GM12891 (cell line): ENCODE data around the gene TIGD6.
"Not testable (repeated sequence)": the region's sequence is repeated elsewhere in the genome, so short reads cannot be mapped to it uniquely, and the experiment has no call there.

Experiments
- DNase-seq: peaks from one replicate; pipeline ENCODE4 v3.0.0; 2011; ENCODE audit warnings: low spot score; ENCODE audit not compliant: insufficient read length
- FAIRE-seq: peaks from 2 replicates; lab custom pipeline; 2011; peaks lifted over from hg19 to GRCh38; lab: Jason Lieb, UNC
- PAX5 ChIP-seq: IDR thresholded peaks from 2 replicates; pipeline ENCODE4 v1.6.1; 2011; ENCODE audit warnings: low read length, moderate library complexity, mild to moderate bottlenecking; ENCODE audit not compliant: insufficient read depth, severe bottlenecking
- POLR2A ChIP-seq: IDR thresholded peaks from 2 replicates; pipeline ENCODE4 v1.6.1; 2011; ENCODE audit warnings: low read depth, low read length, control low read depth
- POLR2AphosphoS5 ChIP-seq: IDR thresholded peaks from 2 replicates; pipeline ENCODE4 v1.6.1; 2011; ENCODE audit warnings: low read depth, low read length, control low read depth
- POU2F2 ChIP-seq: IDR thresholded peaks from 2 replicates; pipeline ENCODE4 v1.6.1; 2011; ENCODE audit warnings: low read depth, mild to moderate bottlenecking, control low read depth, low read length, moderate library complexity
- SPI1 ChIP-seq: IDR thresholded peaks from 2 replicates; pipeline ENCODE4 v1.6.1; 2011; ENCODE audit warnings: low read depth, low read length, control low read depth
- TAF1 ChIP-seq: IDR thresholded peaks from 2 replicates; pipeline ENCODE4 v1.6.1; 2011; ENCODE audit warnings: low read depth, low read length, control low read depth

The TIGD6 gene

GRCh38 chr5:150035139-150035895, 34.9 kb upstream of the TIGD6 start:
- no peak for TF ChIP-seq PAX5
- peak; percentile 97 for TF ChIP-seq SPI1
- no peak for TF ChIP-seq POLR2AphosphoS5
- TF ChIP-seq TAF1, result no peak
- no peak for TF ChIP-seq POLR2A
- 0 out of 2 replicates have a peak, but pooled peaks have one; percentile 29 for TF ChIP-seq POU2F2
- peak; percentile 92 for FAIRE-seq
- DNase-seq, result no peak

DNA sequence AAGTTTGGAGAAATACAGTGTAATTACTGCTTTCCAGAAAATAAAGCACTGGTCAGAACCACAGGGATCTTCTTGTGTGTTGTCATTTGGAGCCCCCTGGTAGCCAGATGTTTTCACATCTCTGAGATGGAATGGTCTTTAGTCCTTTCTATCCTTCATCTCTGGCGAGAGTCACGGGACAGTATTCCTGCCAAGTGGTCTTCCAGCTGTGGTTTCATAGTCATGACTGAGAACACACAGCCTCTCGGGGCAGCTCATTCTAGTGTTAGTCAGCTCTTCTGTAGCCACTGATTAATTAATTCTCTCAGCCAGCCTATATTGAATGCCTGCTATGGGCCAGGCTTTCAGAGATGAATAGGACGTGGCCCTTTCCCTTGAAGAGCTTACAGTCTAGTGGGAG, 34.2 kb upstream of the TIGD6 start:
- no peak for FAIRE-seq
- no peak for TF ChIP-seq TAF1
- TF ChIP-seq PAX5, result no peak
- TF ChIP-seq POU2F2, result no peak
- no peak for TF ChIP-seq POLR2AphosphoS5
- no peak for TF ChIP-seq SPI1
- TF ChIP-seq POLR2A, result no peak
- no peak for DNase-seq

DNA sequence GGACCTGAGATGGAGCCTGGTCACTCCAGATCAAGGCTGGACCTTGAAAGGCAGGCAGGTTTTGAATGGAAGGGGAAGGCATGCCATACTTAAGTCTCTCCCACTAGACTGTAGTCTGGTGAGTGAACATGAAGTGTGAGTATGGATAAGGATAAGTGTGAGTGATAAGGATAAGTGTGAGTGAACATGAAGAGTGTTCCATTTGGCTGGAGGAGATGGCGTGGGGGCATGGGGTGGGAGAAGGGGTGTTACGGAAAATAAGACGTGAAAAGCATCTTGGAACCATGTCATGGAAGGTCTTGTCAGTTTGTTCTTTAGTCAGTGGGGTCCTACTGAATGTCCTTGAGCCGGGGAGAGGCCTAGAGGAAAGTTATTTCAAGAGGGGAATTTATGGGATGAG, 32.9 kb upstream of the TIGD6 start:
- no peak for TF ChIP-seq SPI1
- FAIRE-seq (no peak), DNase-seq (no peak)

GRCh38 chr5:150028047-150028446, 27.6 kb upstream of the TIGD6 start:
- not testable (repeated sequence) for FAIRE-seq, DNase-seq

- FAIRE-seq (no peak), DNase-seq (no peak)
- TF ChIP-seq TAF1 (no peak), POLR2AphosphoS5 (no peak), SPI1 (no peak), POLR2A (no peak), PAX5 (no peak), POU2F2 (no peak)
These were observed 26.3 kb upstream of the TIGD6 start for GRCh38 chr5:150026682-150027172.

DNA sequence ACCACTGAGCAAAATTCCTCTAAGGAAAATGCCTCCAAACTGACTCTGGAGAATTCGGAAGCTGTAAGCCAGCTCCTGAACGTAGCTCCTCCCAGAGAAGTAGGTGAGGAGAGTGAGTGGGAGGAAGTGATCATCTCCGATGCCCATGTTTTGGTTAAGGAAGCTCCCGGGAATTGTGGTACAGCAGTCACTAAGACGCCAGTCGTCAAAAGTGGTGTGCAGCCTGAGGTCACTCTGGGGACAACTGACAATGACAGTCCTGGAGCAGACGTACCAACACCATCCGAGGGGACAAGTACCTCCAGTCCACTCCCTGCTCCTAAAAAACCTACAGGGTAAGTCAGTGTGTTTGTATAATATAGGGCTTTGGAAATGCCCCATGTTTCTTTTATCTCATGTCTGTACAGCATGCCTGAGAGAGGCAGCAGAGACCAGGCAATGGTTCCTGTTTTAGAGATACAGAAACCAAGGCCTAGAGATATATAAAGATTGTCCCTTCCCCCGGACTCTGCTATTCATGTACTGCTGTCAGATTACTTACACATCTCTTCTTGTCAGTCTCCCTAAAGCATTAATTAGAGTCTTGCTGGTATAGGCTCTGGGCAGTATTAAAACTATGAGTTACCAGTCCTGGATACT, 24.0 kb upstream of the TIGD6 start:
- no peak for FAIRE-seq

GRCh38 chr5:150023136-150023535, 22.7 kb upstream of the TIGD6 start:
- TF ChIP-seq TAF1 (no peak), PAX5 (no peak), POLR2A (no peak), POU2F2 (no peak), POLR2AphosphoS5 (no peak), SPI1 (no peak)
- FAIRE-seq (no peak), DNase-seq (no peak)

More for the DNA sequence above, 24.0 kb upstream of the TIGD6 start:
- no peak for DNase-seq
- no peak for TF ChIP-seq SPI1
- TF ChIP-seq POU2F2, result no peak
- TF ChIP-seq POLR2A, result no peak
- no peak for TF ChIP-seq TAF1
- TF ChIP-seq PAX5, result no peak
- TF ChIP-seq POLR2AphosphoS5, result no peak

GRCh38 chr5:150022681-150023080, 22.2 kb upstream of the TIGD6 start:
- FAIRE-seq, result no peak
- DNase-seq, result no peak
- TF ChIP-seq POLR2A, result no peak
- TF ChIP-seq PAX5, result no peak
- TF ChIP-seq POLR2AphosphoS5, result no peak
- no peak for TF ChIP-seq POU2F2
- no peak for TF ChIP-seq SPI1
- no peak for TF ChIP-seq TAF1

DNA sequence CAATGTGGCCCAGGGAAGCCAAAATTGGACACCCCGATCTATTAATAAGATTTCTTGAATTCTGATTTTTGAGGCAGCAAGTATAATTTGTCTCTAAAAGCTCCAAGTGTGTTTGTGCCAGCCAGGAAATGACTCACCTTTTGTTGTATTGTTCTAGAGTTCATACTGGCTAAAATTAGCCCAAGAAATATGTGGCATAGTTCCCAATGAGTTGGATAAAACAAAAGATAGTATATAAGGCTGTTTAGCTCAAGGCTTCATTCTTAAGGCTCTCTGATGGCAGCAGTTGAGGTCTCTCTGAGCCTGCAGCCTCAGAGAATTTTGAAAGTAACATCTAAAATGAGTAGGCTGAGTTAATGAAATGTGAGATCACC, 21.7 kb upstream of the TIGD6 start:
- DNase-seq (no peak), FAIRE-seq (no peak)
- TF ChIP-seq POLR2A, result no peak
- no peak for TF ChIP-seq PAX5
- TF ChIP-seq TAF1, result no peak
- TF ChIP-seq SPI1, result no peak
- no peak for TF ChIP-seq POU2F2
- TF ChIP-seq POLR2AphosphoS5, result no peak

- no peak for FAIRE-seq
- TF ChIP-seq TAF1 (no peak), SPI1 (no peak)
- no peak for DNase-seq
These were observed 21.2 kb upstream of the TIGD6 start for GRCh38 chr5:150021491-150022157.
